ENCODE measurements around the gene VWDE. TPM values are rescaled to one million over a fixed set of nuclear protein-coding genes. Genes with fewer than 3 reads are reported as not detected.

The VWDE gene
- total RNA-seq, 1 donor from 2014 or later: 0.77 TPM

GRCh38 chr7:12444785-12445184 lies 41.1 kb upstream of the VWDE start:
- Histone ChIP-seq H3K9me3 (ENCODE audit: insufficient read depth, low read depth, low read length) (no peaks in the 10 kb centered on the region), H3K4me2 (ENCODE audit: low read length) (no peak overlapping the region), H3K36me3 (ENCODE audit: insufficient read depth, low read length) (no peaks in the 10 kb centered on the region), H3K79me2 (ENCODE audit: insufficient read depth, low read length) (no peaks in the 10 kb centered on the region), H2AFZ (ENCODE audit: low read depth, low read length) (no peak overlapping the region), H3K27ac (ENCODE audit: low read depth, low read length) (no peak overlapping the region), H3K27me3 (ENCODE audit: insufficient read depth, low read length) (no peaks in the 10 kb centered on the region), H3K9ac (ENCODE audit: low read length) (no peak overlapping the region), H4K20me1 (ENCODE audit: insufficient read depth, low read length) (no peaks in the 10 kb centered on the region), H3K4me1 (ENCODE audit: insufficient read depth, low read length) (no peaks in the 10 kb centered on the region), H3K4me3 (ENCODE audit: insufficient read depth, low read depth, low read length) (no peak overlapping the region)
- no peaks in the 10 kb centered on the region for H3K36me3 Mint-ChIP-seq (ENCODE audit: low read depth, unreplicated experiment)
- H3K27me3 Mint-ChIP-seq (ENCODE audit: low read depth, unreplicated experiment): no peaks in the 10 kb centered on the region
- FAIRE-seq (no peak), DNase-seq (ENCODE audit: low read depth) (no peak)
- TF ChIP-seq EZH2 (IDR thresholded peaks at IDR 0.05; ENCODE audit: insufficient read depth, low read length) (no peak), CTCF (IDR thresholded peaks at IDR 0.05; ENCODE audit: insufficient read depth, low read depth, low read length) (no peak)
- no peaks in the 10 kb centered on the region for H3K4me1 Mint-ChIP-seq (ENCODE audit: low read depth, unreplicated experiment)
- no peak overlapping the region for H3K27ac Mint-ChIP-seq (ENCODE audit: unreplicated experiment)
- no peak overlapping the region for H3K4me3 Mint-ChIP-seq (ENCODE audit: unreplicated experiment)
- H3K9me3 Mint-ChIP-seq (ENCODE audit: unreplicated experiment): no peaks in the 10 kb centered on the region

GRCh38 chr7:12440229-12440628 lies 36.6 kb upstream of the VWDE start:
- no peak for DNase-seq (ENCODE audit: low read depth)
- Histone ChIP-seq H3K9me3 (ENCODE audit: insufficient read depth, low read depth, low read length) (no peaks in the 10 kb centered on the region), H3K27ac (ENCODE audit: low read depth, low read length) (no peak overlapping the region), H3K27me3 (ENCODE audit: insufficient read depth, low read length) (no peaks in the 10 kb centered on the region), H3K36me3 (ENCODE audit: insufficient read depth, low read length) (no peaks in the 10 kb centered on the region), H2AFZ (ENCODE audit: low read depth, low read length) (no peak overlapping the region), H3K4me3 (ENCODE audit: insufficient read depth, low read depth, low read length) (no peak overlapping the region), H3K9ac (ENCODE audit: low read length) (no peak overlapping the region), H4K20me1 (ENCODE audit: insufficient read depth, low read length) (no peaks in the 10 kb centered on the region), H3K79me2 (ENCODE audit: insufficient read depth, low read length) (no peaks in the 10 kb centered on the region), H3K4me2 (ENCODE audit: low read length) (no peak overlapping the region), H3K4me1 (ENCODE audit: insufficient read depth, low read length) (no peaks in the 10 kb centered on the region)
- no peak overlapping the region for H3K4me3 Mint-ChIP-seq (ENCODE audit: unreplicated experiment)
- H3K27me3 Mint-ChIP-seq (ENCODE audit: low read depth, unreplicated experiment): no peaks in the 10 kb centered on the region
- no peak for FAIRE-seq
- no peak for TF ChIP-seq EZH2 (IDR thresholded peaks at IDR 0.05; ENCODE audit: insufficient read depth, low read length)
- TF ChIP-seq CTCF (IDR thresholded peaks at IDR 0.05; ENCODE audit: insufficient read depth, low read depth, low read length): no peak
- H3K36me3 Mint-ChIP-seq (ENCODE audit: low read depth, unreplicated experiment): no peaks in the 10 kb centered on the region
- no peaks in the 10 kb centered on the region for H3K9me3 Mint-ChIP-seq (ENCODE audit: unreplicated experiment)
- H3K4me1 Mint-ChIP-seq (ENCODE audit: low read depth, unreplicated experiment): peaks cover 5% of the 10 kb centered on the region
- H3K27ac Mint-ChIP-seq (ENCODE audit: unreplicated experiment): no peak overlapping the region

GRCh38 chr7:12436896-12437535 lies 33.4 kb upstream of the VWDE start:
- FAIRE-seq (peak; percentile 9), DNase-seq (ENCODE audit: low read depth) (peak; percentile 57)
- Histone ChIP-seq H3K36me3 (ENCODE audit: insufficient read depth, low read length) (no peaks in the 10 kb centered on the region), H3K79me2 (ENCODE audit: insufficient read depth, low read length) (no peaks in the 10 kb centered on the region), H3K27me3 (ENCODE audit: insufficient read depth, low read length) (no peaks in the 10 kb centered on the region), H3K9ac (ENCODE audit: low read length) (no peak overlapping the region), H3K27ac (ENCODE audit: low read depth, low read length) (no peak overlapping the region), H4K20me1 (ENCODE audit: insufficient read depth, low read length) (no peaks in the 10 kb centered on the region), H2AFZ (ENCODE audit: low read depth, low read length) (peak overlapping the region; percentile 27), H3K4me3 (ENCODE audit: insufficient read depth, low read depth, low read length) (no peak overlapping the region), H3K4me1 (ENCODE audit: insufficient read depth, low read length) (no peaks in the 10 kb centered on the region), H3K4me2 (ENCODE audit: low read length) (peak overlapping the region; percentile 70), H3K9me3 (ENCODE audit: insufficient read depth, low read depth, low read length) (no peaks in the 10 kb centered on the region)
- Mint-ChIP-seq H3K4me1 (ENCODE audit: low read depth, unreplicated experiment) (peaks cover 5% of the 10 kb centered on the region), H3K36me3 (ENCODE audit: low read depth, unreplicated experiment) (no peaks in the 10 kb centered on the region), H3K27ac (ENCODE audit: unreplicated experiment) (no peak overlapping the region), H3K27me3 (ENCODE audit: low read depth, unreplicated experiment) (no peaks in the 10 kb centered on the region), H3K9me3 (ENCODE audit: unreplicated experiment) (no peaks in the 10 kb centered on the region), H3K4me3 (ENCODE audit: unreplicated experiment) (no peak overlapping the region)
- TF ChIP-seq CTCF (IDR thresholded peaks at IDR 0.05; ENCODE audit: insufficient read depth, low read depth, low read length) (no peak), EZH2 (IDR thresholded peaks at IDR 0.05; ENCODE audit: insufficient read depth, low read length) (no peak)

Measured in astrocyte (in vitro differentiated cells and primary cell).